ENCODE measurements around the gene HIC1.

GRCh38 chr17:2077040-2077439, 22.1 kb downstream of the HIC1 start:
- TF ChIP-seq POLR2A (IDR thresholded peaks at IDR 0.05) (no peak), POLR2AphosphoS5 (IDR thresholded peaks at IDR 0.05) (no peak)

Measured in stomach (tissue), 4 donors.